Endothelial cell (in vitro differentiated cells): ENCODE measurements around the gene TMOD2. TPM values are rescaled to one million over a fixed set of nuclear protein-coding genes. Genes with fewer than 3 reads are reported as not detected.

Experiments used
- DNase-seq: peaks from one replicate; pipeline ENCODE4 v3.0.0; 2021; ENCODE audit warnings: low spot score
- H3K27ac Mint-ChIP-seq: one replicate; pipeline ENCODE4 v1.8.0; 2021; ENCODE audit warnings: mixed read lengths, inconsistent platforms; ENCODE audit not compliant: unreplicated experiment
- H3K27me3 Mint-ChIP-seq: one replicate; pipeline ENCODE4 v1.8.0; 2021; ENCODE audit warnings: mild to moderate bottlenecking, moderate library complexity, mixed read lengths, inconsistent platforms; ENCODE audit not compliant: unreplicated experiment
- H3K36me3 Mint-ChIP-seq: one replicate; pipeline ENCODE4 v1.8.0; 2021; ENCODE audit warnings: mild to moderate bottlenecking, low read depth, mixed read lengths, inconsistent platforms; ENCODE audit not compliant: unreplicated experiment
- H3K4me1 Mint-ChIP-seq: one replicate; pipeline ENCODE4 v1.8.0; 2021; ENCODE audit warnings: mild to moderate bottlenecking, mixed read lengths, inconsistent platforms; ENCODE audit not compliant: unreplicated experiment
- H3K4me3 Mint-ChIP-seq: one replicate; pipeline ENCODE4 v1.8.0; 2021; ENCODE audit warnings: mild to moderate bottlenecking, mixed read lengths, inconsistent platforms; ENCODE audit not compliant: unreplicated experiment
- H3K9me3 Mint-ChIP-seq: one replicate; pipeline ENCODE4 v1.8.0; 2021; ENCODE audit warnings: mixed read lengths, inconsistent platforms; ENCODE audit not compliant: unreplicated experiment
- CTCF ChIP-seq: fragments of 200-600 bp; sonication (generic); IDR thresholded peaks from one replicate; pipeline ENCODE4 v1.5.0; 2021; ENCODE audit warnings: antibody characterized with exemption; ENCODE audit not compliant: unreplicated experiment
- total RNA-seq: library from RNA; stranded (reverse); fragmentation: NEBNext Ultra II Directional; extraction: Animal tissue kit (Norgen Biotek cat#: 25700); gene quantifications from one replicate; pipeline ENCODE4 v1.2.1, GENCODE V29; 2021; ENCODE audit not compliant: unreplicated experiment

Gene TMOD2
- total RNA-seq, 1 donor from 2014 or later = 118 TPM

GRCh38 chr15:51708013-51708412 is 43.4 kb upstream of the TMOD2 start:
- H3K4me3 Mint-ChIP-seq = no peak overlapping the region
- H3K27ac Mint-ChIP-seq = no peak overlapping the region
- DNase-seq = no peak
- no peak for TF ChIP-seq CTCF
- H3K9me3 Mint-ChIP-seq = no peaks in the 10 kb centered on the region
- H3K4me1 Mint-ChIP-seq = no peaks in the 10 kb centered on the region
- H3K27me3 Mint-ChIP-seq = no peaks in the 10 kb centered on the region
- peaks cover 3% of the 10 kb centered on the region for H3K36me3 Mint-ChIP-seq

- TF ChIP-seq CTCF = no peak
- Mint-ChIP-seq H3K9me3 (no peaks in the 10 kb centered on the region), H3K36me3 (peaks cover 4% of the 10 kb centered on the region), H3K27me3 (no peaks in the 10 kb centered on the region), H3K4me3 (no peak overlapping the region), H3K4me1 (no peaks in the 10 kb centered on the region), H3K27ac (no peak overlapping the region)
- no peak for DNase-seq
These were observed 42.4 kb upstream of the TMOD2 start for GRCh38 chr15:51709031-51709430.

GRCh38 chr15:51714162-51714561 is 37.2 kb upstream of the TMOD2 start:
- Mint-ChIP-seq H3K36me3 (peaks cover 4% of the 10 kb centered on the region), H3K4me1 (peaks cover 3% of the 10 kb centered on the region), H3K27me3 (no peaks in the 10 kb centered on the region), H3K4me3 (no peak overlapping the region), H3K9me3 (no peaks in the 10 kb centered on the region), H3K27ac (no peak overlapping the region)
- TF ChIP-seq CTCF = no peak
- no peak for DNase-seq

- no peaks in the 10 kb centered on the region for H3K27me3 Mint-ChIP-seq
- no peak overlapping the region for H3K27ac Mint-ChIP-seq
- peaks cover 4% of the 10 kb centered on the region for H3K36me3 Mint-ChIP-seq
- peaks cover 3% of the 10 kb centered on the region for H3K4me1 Mint-ChIP-seq
- DNase-seq = no peak
- no peak overlapping the region for H3K4me3 Mint-ChIP-seq
- H3K9me3 Mint-ChIP-seq = no peaks in the 10 kb centered on the region
- no peak for TF ChIP-seq CTCF
These were observed 36.5 kb upstream of the TMOD2 start for GRCh38 chr15:51714911-51715310.

- Mint-ChIP-seq H3K4me1 (peaks cover 26% of the 10 kb centered on the region), H3K9me3 (no peaks in the 10 kb centered on the region), H3K4me3 (no peak overlapping the region), H3K27ac (no peak overlapping the region), H3K27me3 (peaks cover 2% of the 10 kb centered on the region), H3K36me3 (peaks cover 7% of the 10 kb centered on the region)
- no peak for DNase-seq
- TF ChIP-seq CTCF = no peak
These were observed 33.2 kb upstream of the TMOD2 start for GRCh38 chr15:51718219-51718618.
